SJCRH30 (cell line): ENCODE data around the gene SVIL. TPM values are rescaled to one million over a fixed set of nuclear protein-coding genes. Genes with fewer than 3 reads are reported as not detected.
A peak's percentile ranks its signal among the peaks of the same experiment; 100 is the strongest.
"Not testable (repeated sequence)": the region's sequence is repeated elsewhere in the genome, so short reads cannot be mapped to it uniquely, and the experiment has no call there.

Experiments used
- DNase-seq, 2 experiments: peaks; one replicate each; pipeline ENCODE4 v3.0.0-alpha.2; 2015 to 2020
- H3K27ac ChIP-seq: fragments of 250-450 bp; sonication (Bioruptor Pico); 2 replicates; pipeline ENCODE4 v1.5.1; 2020; ENCODE audit warnings: mild to moderate bottlenecking, moderate library complexity
- H3K27me3 ChIP-seq: fragments of 250-450 bp; sonication (Bioruptor Pico); 2 replicates; pipeline ENCODE4 v1.5.1; 2020; ENCODE audit warnings: mild to moderate bottlenecking, moderate library complexity
- H3K36me3 ChIP-seq: fragments of 250-450 bp; sonication (Bioruptor Pico); 2 replicates; pipeline ENCODE4 v1.5.1; 2020; ENCODE audit warnings: mild to moderate bottlenecking, moderate library complexity
- H3K4me1 ChIP-seq: fragments of 250-450 bp; sonication (Bioruptor Pico); 2 replicates; pipeline ENCODE4 v1.5.1; 2020; ENCODE audit warnings: mild to moderate bottlenecking, moderate library complexity
- H3K4me3 ChIP-seq: fragments of 250-450 bp; sonication (Bioruptor Pico); 2 replicates; pipeline ENCODE4 v1.5.1; 2020; ENCODE audit warnings: mild to moderate bottlenecking, moderate library complexity
- H3K9me3 ChIP-seq: fragments of 250-450 bp; sonication (Bioruptor Pico); replicated peaks from 2 replicates; pipeline ENCODE4 v1.5.1; 2020; ENCODE audit warnings: mild to moderate bottlenecking, moderate library complexity
- total RNA-seq: library from RNA; depleted of rRNA; stranded (reverse); fragments of >200 nt; shearing (Covaris generic); gene quantifications from 2 replicates; pipeline ENCODE4 v1.2.3, GENCODE V29; 2014

SVIL gene
- total RNA-seq, 1 experiment from 2014 or later = 42.5 TPM

DNA sequence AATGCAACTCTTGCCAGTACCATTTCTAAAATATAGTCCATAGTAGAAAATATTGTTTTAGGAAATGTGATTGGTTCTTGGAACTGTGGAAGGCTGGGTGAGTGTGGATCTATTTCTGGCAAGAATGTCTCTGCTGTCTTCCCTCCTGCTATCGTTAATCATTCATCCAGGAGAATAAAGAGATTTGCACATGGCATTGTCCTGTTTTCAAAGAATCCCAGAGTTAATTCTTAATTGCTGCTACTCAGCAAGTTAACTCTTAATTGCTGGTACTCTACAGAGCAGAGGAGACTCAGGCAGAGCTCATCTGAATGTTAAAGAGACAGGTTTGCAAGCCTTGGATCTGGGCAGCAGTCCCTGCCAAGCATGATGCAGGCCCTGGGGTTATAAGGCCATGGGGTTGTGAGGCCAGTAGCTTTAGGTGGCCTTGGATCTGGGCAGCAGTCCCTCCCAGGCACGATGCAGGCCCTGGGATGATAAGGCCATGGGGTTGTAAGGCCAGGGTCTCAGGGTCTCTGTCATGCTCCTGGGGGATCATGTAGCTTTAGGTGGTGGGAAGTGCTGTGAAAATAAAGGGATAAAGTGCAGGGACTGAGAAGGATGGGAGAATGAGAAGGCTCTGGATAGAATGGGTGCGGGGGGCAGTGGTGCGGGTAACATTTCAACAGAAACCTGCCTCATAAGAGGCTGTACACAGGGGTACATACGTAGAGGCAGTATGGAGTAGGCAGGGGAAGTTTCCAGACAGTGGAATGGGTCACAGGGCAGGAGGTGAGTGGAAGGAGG, 162.3 kb downstream of the SVIL start:
- Histone ChIP-seq H3K4me1 (no peaks in the 10 kb centered on the region), H3K4me3 (no peak overlapping the region), H3K36me3 (peaks cover 39% of the 10 kb centered on the region), H3K27ac (no peak overlapping the region), H3K9me3 (no peaks in the 10 kb centered on the region), H3K27me3 (no peaks in the 10 kb centered on the region)
- DNase-seq = no peak

- Histone ChIP-seq H3K27ac (no peak overlapping the region), H3K27me3 (no peaks in the 10 kb centered on the region), H3K4me1 (no peaks in the 10 kb centered on the region), H3K36me3 (peaks cover 45% of the 10 kb centered on the region), H3K4me3 (no peak overlapping the region), H3K9me3 (no peaks in the 10 kb centered on the region)
- no peak for DNase-seq
Observed at GRCh38 chr10:29471544-29471859, 163.3 kb downstream of the SVIL start.

DNA sequence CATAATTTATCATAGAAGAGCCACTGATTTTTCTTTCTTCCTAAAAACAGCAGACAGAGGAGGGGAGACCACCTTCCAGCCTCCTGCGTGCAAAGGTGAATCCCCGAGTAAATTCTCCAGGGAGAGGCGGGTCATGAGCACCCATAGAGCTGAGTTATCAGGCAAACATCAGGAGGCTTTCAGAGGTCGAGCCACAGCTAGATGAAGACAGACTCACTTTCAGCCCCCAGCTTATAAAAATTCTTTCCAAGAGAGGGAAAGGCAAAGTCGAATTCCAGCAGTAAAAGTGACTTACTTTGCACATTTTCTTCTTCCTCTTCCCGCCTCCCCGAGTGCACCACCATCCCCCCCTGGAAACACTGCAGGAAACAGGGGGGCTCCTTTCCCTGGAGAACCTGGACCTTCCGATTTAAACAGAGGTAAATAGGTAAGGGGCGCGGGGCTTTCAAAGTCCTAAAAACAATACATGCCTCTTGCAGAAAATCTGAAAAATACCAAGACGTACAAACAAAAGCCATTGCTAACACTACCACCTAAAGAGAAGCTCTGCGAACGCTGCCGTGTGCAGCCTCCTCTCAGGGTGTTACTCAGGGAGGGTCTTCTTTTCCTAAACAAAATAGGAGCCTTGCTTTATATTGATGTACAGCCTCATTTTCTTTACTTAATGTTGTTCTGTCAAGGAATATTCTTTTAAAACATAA, 163.8 kb downstream of the SVIL start:
- H3K27ac ChIP-seq = no peak overlapping the region
- H3K36me3 ChIP-seq = peaks cover 50% of the 10 kb centered on the region
- H3K4me3 ChIP-seq = no peak overlapping the region
- DNase-seq = no peak
- H3K9me3 ChIP-seq = no peaks in the 10 kb centered on the region
- H3K4me1 ChIP-seq = no peaks in the 10 kb centered on the region
- no peaks in the 10 kb centered on the region for H3K27me3 ChIP-seq

DNA sequence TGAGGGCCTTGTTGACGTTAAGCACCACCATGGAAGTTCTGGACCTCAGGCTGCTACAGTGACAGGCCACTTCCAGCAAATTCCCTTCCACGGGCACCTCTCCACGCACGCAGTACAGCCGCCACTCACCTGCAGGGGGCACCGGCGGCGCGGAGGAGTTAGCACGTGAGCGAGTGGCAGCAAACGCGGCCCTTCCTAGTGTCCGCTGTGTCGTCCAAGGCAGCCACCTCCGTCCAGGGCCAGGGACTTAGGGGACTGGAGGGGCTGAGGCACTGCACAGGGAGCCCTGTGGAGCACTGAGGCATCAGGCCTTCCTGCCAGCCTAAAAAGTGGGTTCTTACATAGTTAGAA, 164.4 kb downstream of the SVIL start:
- no peaks in the 10 kb centered on the region for H3K4me1 ChIP-seq
- no peak overlapping the region for H3K27ac ChIP-seq
- H3K9me3 ChIP-seq = no peaks in the 10 kb centered on the region
- DNase-seq = peak in 1 of 2 experiments; percentile 24
- no peak overlapping the region for H3K4me3 ChIP-seq
- no peaks in the 10 kb centered on the region for H3K27me3 ChIP-seq
- peaks cover 51% of the 10 kb centered on the region for H3K36me3 ChIP-seq

DNA sequence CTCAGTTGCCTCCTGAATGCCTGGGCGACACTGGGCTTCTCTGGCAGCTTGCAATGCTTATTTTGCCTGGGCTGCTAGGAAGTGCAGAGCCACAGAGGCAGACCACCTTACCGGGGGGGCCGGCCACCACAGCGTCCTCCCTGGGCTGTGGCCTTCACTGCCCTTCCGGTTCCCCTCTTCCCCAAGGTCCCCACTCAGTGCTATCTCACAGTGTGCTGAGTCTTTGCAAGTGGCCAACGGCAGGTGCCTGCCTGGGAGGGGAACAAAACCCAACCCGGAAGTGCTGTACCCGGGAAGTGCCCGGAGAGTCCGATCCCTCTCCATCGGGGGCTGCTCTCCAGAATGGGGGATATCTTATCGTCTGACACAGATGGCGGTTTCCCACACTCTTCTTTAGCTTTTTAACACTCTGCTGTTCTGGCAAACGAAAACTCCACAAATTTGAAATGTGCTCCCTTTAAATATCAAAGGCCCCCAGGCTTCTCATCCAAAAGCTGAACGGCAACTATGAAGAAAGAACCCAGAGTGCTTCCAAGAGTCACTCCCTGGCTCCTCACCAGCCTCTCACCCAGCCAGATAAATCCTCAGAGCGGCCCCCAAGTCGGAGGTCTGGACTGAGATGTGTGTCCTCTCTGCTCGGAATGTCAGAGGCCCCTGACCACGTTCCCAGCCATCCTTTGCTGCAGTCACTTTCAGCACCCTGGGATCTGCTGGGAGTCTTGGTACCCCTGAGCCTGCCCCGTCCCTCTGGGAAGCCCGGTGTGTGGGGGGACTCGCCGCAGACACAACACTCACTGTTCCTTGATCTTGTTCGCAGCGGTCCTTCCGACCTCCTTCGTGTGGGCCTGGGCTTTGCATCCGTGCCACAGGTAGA, 165.1 kb downstream of the SVIL start:
- no peak overlapping the region for H3K4me3 ChIP-seq
- H3K27ac ChIP-seq = no peak overlapping the region
- no peaks in the 10 kb centered on the region for H3K4me1 ChIP-seq
- H3K36me3 ChIP-seq = peaks cover 55% of the 10 kb centered on the region
- no peak for DNase-seq
- H3K27me3 ChIP-seq = no peaks in the 10 kb centered on the region
- no peaks in the 10 kb centered on the region for H3K9me3 ChIP-seq

DNA sequence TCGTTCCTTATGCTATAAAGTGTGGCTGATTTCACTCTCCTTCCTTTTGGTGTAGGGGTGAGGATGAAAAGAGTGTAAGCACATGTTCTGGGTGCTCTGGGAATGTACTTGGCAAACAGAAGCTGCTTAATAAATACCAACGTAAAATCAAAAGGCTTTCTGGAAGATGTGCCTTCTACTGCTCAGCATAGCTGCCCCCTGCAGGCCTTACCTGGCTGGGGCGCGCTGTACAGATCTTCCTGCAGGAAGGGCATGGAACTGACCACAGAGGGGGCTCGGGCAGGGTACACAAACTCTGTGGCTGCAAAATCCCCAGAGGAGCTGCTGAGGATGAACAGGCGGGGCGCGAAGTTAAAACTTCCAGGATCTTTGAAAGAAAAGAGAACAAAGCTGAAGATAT, 169.4 kb downstream of the SVIL start:
- Histone ChIP-seq H3K4me3 (no peak overlapping the region), H3K27me3 (no peaks in the 10 kb centered on the region), H3K4me1 (no peaks in the 10 kb centered on the region), H3K36me3 (peaks cover 68% of the 10 kb centered on the region), H3K9me3 (no peaks in the 10 kb centered on the region), H3K27ac (no peak overlapping the region)
- no peak for DNase-seq

- H3K9me3 ChIP-seq, H3K4me3 ChIP-seq, H3K27me3 ChIP-seq, H3K27ac ChIP-seq, H3K4me1 ChIP-seq, DNase-seq: not testable (repeated sequence)
- peaks cover 72% of the 10 kb centered on the region for H3K36me3 ChIP-seq
Observed at GRCh38 chr10:29464671-29465171, 170.1 kb downstream of the SVIL start.

DNA sequence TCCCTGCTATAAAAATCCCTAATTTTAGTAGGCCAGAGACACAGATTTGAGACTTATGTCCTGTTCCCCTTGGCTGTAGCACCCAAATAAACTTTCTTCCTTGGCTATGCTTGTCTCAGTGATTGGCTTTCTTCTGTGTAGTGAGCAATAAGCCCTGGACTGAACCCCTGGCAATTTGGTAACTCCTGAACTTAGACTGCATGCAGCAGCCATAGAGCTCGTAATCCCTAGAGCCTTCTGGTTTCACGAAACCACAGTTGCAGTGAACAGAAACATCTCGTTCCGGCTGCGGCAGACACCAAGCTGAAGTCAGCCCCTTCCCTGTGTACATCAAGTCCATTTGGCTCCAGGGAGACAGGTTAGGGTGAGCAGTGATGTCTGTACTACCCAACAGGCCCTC, 173.7 kb downstream of the SVIL start:
- Histone ChIP-seq H3K9me3 (no peaks in the 10 kb centered on the region), H3K27ac (no peak overlapping the region), H3K4me1 (no peaks in the 10 kb centered on the region), H3K4me3 (no peak overlapping the region), H3K36me3 (peaks cover 58% of the 10 kb centered on the region), H3K27me3 (no peaks in the 10 kb centered on the region)
- no peak for DNase-seq

DNA sequence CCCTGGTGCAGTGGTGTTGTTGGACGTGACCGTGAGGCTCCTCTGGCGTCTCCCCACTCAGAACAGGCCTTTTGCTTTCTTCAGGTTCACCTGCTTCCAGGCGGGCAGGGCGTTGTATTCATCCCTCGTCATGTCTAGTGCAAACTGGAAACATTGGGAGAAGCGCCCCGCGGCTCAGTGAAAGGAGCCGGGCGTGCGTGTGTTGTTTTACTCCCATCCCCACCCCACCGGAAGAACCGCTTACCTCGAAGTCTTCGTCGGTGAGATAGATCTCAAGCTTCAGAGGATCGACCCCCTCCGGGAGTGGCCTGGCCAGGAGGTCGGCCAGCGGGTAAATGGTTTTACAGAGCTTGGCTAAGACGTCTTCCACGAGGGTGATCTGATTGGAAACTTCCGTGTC, 176.6 kb downstream of the SVIL start:
- not testable (repeated sequence) for DNase-seq, H3K4me1 ChIP-seq, H3K9me3 ChIP-seq, H3K27ac ChIP-seq, H3K4me3 ChIP-seq, H3K27me3 ChIP-seq
- H3K36me3 ChIP-seq = peaks cover 40% of the 10 kb centered on the region

GRCh38 chr10:29455095-29455494, 179.7 kb downstream of the SVIL start:
- peaks cover 17% of the 10 kb centered on the region for H3K36me3 ChIP-seq
- H3K27ac ChIP-seq = no peak overlapping the region
- H3K9me3 ChIP-seq = no peaks in the 10 kb centered on the region
- H3K4me1 ChIP-seq = no peaks in the 10 kb centered on the region
- H3K4me3 ChIP-seq = no peak overlapping the region
- no peaks in the 10 kb centered on the region for H3K27me3 ChIP-seq
- no peak for DNase-seq

GRCh38 chr10:29454250-29454649, 180.5 kb downstream of the SVIL start:
- H3K27me3 ChIP-seq = no peaks in the 10 kb centered on the region
- H3K4me1 ChIP-seq = no peaks in the 10 kb centered on the region
- H3K36me3 ChIP-seq = peaks cover 9% of the 10 kb centered on the region
- no peak for DNase-seq
- no peak overlapping the region for H3K4me3 ChIP-seq
- no peak overlapping the region for H3K27ac ChIP-seq
- no peaks in the 10 kb centered on the region for H3K9me3 ChIP-seq

DNA sequence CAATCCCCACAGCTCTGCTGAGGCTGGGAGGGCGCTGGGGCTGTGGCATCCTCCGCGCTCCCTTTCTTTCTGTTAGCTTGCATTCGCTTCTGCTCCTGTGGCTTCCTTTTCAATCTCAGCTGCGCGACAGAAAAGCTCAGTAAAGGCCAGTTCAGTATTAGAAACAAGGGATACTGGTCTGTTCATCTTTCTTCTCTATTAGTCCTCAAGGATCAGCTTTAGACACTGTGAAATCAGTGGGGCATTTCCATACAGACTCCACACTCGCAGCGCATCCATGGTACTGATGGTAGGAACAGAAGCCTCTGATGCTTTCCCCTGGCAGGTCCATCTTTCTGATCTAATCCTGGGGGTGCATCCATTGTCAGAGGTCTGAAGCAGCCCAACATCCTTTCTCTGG, 182.2 kb downstream of the SVIL start:
- H3K4me3 ChIP-seq = no peak overlapping the region

GRCh38 chr10:29451946-29452345, 182.8 kb downstream of the SVIL start:
- Histone ChIP-seq H3K9me3 (no peaks in the 10 kb centered on the region), H3K4me1 (no peaks in the 10 kb centered on the region), H3K27me3 (no peaks in the 10 kb centered on the region), H3K27ac (no peak overlapping the region), H3K36me3 (peaks cover 3% of the 10 kb centered on the region), H3K4me3 (no peak overlapping the region)
- no peak for DNase-seq

More for the DNA sequence above, 182.2 kb downstream of the SVIL start:
- H3K27ac ChIP-seq = no peak overlapping the region
- H3K27me3 ChIP-seq = no peaks in the 10 kb centered on the region
- no peak for DNase-seq
- H3K4me1 ChIP-seq = no peaks in the 10 kb centered on the region
- no peaks in the 10 kb centered on the region for H3K9me3 ChIP-seq
- H3K36me3 ChIP-seq = peaks cover 6% of the 10 kb centered on the region

- Histone ChIP-seq H3K4me1 (no peaks in the 10 kb centered on the region), H3K36me3 (no peaks in the 10 kb centered on the region; the same call in 1 of the 2 replicates), H3K27ac (no peak overlapping the region), H3K27me3 (no peaks in the 10 kb centered on the region), H3K9me3 (no peaks in the 10 kb centered on the region), H3K4me3 (no peak overlapping the region)
- no peak for DNase-seq
Observed at GRCh38 chr10:29450405-29450804, 184.4 kb downstream of the SVIL start.
